ENCODE data around the gene PLCB1.

The PLCB1 gene

GRCh38 chr20:8913456-8913855, 781.4 kb downstream of the PLCB1 start:
- DNase-seq: no peak

DNA sequence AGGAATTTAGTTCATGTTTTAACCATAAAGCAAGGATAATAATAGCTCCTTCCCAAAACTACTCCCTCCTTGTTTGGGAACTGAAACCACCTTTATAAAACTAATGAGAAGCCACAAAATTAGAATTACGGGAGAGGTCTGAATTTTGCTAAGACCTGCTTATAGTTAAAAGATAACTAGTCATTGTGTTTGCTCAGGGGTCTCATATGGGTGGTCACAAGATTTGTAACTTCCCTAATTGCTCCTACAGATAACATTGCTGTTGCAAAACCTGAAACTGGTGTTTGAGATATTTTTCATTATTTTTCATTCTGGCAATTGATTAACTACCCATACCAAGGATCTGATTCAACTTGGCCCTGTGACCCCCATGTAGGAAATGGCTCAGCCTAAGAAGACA, 782.4 kb downstream of the PLCB1 start:
- no peak for DNase-seq

- DNase-seq: no peak
These were observed 785.0 kb downstream of the PLCB1 start for GRCh38 chr20:8917084-8917483.

DNA sequence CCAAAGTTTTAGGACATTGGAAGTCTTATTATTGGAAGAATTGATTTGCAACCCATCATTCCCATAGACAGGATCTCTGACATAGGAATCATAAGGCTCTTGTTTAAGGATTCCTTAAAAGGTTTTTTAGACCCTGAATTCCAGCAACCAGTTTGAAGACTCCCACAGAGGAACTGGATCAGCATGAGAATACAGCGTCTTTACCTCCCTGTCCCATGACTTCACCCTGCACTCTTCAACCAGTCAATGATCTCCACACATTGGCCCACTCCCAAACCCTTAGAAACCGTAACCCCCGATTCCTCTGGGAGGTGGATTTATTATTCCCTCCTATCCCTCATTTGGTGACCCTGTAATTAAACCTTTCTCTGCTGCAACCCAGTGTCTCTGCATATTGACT, 786.1 kb downstream of the PLCB1 start:
- no peak for DNase-seq

DNA sequence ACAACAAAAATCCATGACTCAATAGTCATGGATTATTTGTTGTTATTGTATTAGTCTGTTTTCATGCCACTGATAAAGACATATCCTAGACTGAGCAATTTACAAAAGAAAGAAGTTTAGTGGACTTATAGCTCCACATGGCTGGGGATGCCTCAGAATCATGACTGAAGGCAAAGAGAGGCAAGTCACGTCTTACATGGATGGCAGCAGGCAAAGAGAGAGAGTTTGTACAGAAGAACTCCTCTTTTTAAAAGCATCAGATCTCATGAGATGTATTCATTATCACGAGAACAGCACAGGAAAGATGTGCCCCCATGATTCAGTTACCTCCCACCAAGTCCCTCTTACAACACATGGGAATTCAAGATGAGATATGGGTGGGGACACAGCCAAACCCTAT, 792.5 kb downstream of the PLCB1 start:
- no peak for DNase-seq

- no peak for DNase-seq
These were observed 798.7 kb downstream of the PLCB1 start for GRCh38 chr20:8930726-8931125.

- no peak for DNase-seq
These were observed 800.4 kb downstream of the PLCB1 start for GRCh38 chr20:8932192-8933165.

GRCh38 chr20:8933381-8933807, 801.3 kb downstream of the PLCB1 start:
- no peak for DNase-seq

DNA sequence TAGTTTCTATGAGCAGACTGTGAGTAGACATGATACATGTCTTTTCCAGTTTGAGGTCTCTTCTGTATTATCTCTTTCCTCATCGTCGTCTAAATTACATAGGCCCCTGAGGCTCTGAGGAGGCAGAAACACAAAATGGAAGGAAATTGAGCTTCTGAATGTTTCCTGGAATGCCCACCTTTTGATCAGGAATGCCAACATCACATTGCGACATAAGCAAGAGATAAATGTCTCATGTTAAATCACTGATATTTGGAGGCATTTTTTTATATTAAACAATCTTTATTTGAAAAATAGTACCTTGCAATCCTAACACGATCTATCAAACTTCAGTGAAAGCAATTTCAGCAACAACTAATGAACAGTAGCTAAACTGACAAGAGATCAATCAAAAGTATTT, 802.3 kb downstream of the PLCB1 start:
- DNase-seq: no peak

All from activated gamma-delta T cell (primary cell).